Mammary epithelial cell (primary cell): ENCODE data around the gene NPAS1.
"Not testable (repeated sequence)": the region's sequence is repeated elsewhere in the genome, so short reads cannot be mapped to it uniquely, and the experiment has no call there.

Experiments used
- EZH2 ChIP-seq: IDR thresholded peaks from 2 replicates; pipeline ENCODE4 v1.6.1; 2012; ENCODE audit warnings: low read length, inconsistent platforms, borderline replicate concordance
- TF ChIP-seq, protein P1 (sequence below), 2 donors: IDR thresholded peaks in 1 of 2; conservative IDR thresholded peaks in 1 of 2; 2 replicates each; pipeline ENCODE4 v1.5.1; 2011 to 2012; ENCODE audit warnings: inconsistent platforms in 2 of 2, low read length in 2 of 2, mild to moderate bottlenecking in 2 of 2, control low read depth in 1 of 2, low read depth in 1 of 2; ENCODE audit not compliant: insufficient read depth in 1 of 2; ENCODE audit errors: extremely low read depth in 1 of 2

DNA sequence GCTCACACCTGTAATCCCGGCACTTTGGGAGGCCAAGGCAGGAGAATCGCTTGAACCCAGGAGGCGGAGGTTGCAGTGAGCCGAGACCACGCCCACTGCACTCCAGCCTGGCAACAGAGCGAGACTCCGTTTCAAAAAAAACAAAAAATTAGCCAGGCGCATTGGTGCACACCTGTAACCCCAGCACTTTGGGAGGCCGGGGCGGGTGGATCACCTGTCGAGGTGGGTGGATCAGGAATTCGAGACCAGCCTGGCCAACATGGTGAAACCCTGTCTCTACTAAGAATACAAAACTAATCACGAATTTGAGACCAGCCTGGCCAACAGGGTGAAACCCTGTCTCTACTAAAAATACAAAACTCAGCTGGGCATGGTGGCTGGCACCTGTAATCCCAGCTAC is 58.7 kb downstream of the NPAS1 start:
- TF ChIP-seq, protein P1, sequence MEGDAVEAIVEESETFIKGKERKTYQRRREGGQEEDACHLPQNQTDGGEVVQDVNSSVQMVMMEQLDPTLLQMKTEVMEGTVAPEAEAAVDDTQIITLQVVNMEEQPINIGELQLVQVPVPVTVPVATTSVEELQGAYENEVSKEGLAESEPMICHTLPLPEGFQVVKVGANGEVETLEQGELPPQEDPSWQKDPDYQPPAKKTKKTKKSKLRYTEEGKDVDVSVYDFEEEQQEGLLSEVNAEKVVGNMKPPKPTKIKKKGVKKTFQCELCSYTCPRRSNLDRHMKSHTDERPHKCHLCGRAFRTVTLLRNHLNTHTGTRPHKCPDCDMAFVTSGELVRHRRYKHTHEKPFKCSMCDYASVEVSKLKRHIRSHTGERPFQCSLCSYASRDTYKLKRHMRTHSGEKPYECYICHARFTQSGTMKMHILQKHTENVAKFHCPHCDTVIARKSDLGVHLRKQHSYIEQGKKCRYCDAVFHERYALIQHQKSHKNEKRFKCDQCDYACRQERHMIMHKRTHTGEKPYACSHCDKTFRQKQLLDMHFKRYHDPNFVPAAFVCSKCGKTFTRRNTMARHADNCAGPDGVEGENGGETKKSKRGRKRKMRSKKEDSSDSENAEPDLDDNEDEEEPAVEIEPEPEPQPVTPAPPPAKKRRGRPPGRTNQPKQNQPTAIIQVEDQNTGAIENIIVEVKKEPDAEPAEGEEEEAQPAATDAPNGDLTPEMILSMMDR (conservative IDR thresholded peaks at IDR 0.05 in 1 of 2, IDR thresholded peaks at IDR 0.05 in 1 of 2; ENCODE audit: extremely low read depth in 1 of 2, insufficient read depth in 1 of 2, low read depth in 1 of 2, low read length in 2 of 2): not testable (repeated sequence)
- TF ChIP-seq EZH2: not testable (repeated sequence)
